GM19468 (cell line): Measurements from ENCODE around the gene PDGFRA.

Experiments used
- ATAC-seq: cut with Tn5 transposase; IDR thresholded peaks from one replicate; pipeline ENCODE4 v1.9.1; 2021; ENCODE audit warnings: mild to moderate bottlenecking, moderate library complexity, moderate number of reproducible peaks; ENCODE audit not compliant: unreplicated experiment; ENCODE audit errors: extremely low read depth

The PDGFRA gene

DNA sequence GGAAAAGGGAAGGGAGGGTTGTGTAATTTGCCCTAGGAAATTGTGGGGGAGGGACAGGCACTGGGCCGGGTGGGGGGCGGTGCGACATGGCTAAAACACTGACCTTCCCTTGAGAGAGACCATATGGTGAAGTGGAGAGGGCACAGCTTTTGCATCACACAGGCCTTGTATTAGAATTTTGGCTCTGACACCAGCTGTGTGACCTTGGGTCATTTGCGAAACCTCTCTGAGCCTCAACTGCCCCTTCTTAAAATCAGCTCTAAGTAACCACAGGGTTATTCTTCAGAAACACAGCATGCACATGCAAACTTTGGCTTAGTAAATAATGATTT is 25.8 kb downstream of the PDGFRA start:
- no peak for ATAC-seq

DNA sequence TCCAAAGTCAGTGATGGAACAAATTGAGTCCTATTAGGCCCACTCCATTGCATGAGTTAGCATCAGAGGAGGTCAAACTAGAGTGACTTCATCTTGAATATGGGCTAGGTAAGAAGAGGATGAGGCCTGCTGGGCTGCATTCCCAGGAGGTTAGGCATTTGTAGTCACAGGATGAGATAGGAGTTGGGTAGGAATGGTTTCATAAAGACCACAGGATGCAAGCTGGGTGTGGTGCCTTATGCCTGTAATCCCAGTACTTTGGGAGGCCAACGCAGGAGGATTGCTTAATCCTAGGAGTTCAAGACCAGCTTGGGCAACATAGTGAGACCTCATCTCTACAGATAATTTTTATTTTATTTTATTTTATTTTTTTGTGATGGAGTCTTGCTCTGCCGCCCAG is 26.8 kb downstream of the PDGFRA start:
- no peak for ATAC-seq

- ATAC-seq = no peak
These were observed 27.7 kb downstream of the PDGFRA start for GRCh38 chr4:54256491-54257486.

DNA sequence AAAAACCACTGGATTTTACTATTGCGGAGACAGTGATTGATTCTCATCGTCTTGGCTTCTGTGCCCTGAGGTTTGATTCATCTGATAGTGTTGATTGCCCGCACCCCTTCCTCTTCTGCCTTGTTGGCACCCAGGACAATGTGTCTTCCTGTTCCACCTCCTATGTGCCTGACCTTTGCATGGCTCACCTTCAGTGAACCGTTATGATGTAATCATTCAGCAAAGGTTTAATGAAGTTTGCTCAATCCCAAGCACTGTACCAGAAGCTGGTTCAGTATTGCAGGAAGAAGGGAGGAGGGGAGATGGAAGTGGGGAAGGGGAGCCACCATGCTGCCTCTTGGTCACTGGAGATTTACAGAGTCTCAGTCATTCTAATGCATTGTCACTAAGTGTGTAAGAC is 36.3 kb downstream of the PDGFRA start:
- ATAC-seq = no peak

- ATAC-seq = no peak
These were observed 39.1 kb downstream of the PDGFRA start for GRCh38 chr4:54268151-54268550.

DNA sequence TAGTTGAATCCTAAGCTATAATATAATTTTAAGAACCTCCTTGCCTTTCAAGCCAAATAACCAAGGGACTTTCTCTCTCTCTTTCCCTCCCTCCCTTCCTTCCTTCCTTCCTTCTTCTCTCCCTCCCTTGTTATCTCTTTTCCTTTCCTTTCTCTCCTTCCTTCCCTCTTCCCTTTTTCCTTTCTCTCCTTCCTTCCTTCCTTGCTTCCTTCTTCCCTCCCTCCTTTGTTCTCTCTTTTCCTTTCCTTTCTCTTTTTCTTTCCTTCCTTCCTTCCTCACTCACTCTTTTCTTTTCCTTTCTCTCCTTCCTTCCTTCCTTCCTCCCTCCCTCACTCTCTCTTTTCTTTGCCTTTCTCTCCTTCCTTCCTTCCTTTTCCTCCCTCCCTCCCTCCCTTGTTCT is 42.4 kb downstream of the PDGFRA start:
- ATAC-seq = no peak

- no peak for ATAC-seq
These were observed 43.0 kb downstream of the PDGFRA start for GRCh38 chr4:54272051-54272450.

DNA sequence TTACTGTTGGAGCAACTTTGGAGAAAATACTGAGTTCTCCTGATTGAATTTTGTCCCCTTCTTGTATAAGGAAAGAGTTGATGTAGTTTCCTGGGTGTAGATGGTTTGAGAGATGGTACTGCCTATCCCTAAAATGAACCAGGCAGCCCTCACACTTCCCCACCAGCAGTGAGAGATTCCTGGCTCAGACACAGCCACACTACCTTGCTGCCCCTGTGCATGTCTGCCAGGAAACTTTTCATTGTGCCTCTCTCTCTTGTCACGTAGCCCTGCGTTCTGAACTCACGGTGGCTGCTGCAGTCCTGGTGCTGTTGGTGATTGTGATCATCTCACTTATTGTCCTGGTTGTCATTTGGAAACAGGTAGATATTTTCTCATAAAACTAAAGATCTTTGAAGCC is 45.2 kb downstream of the PDGFRA start:
- ATAC-seq = no peak

DNA sequence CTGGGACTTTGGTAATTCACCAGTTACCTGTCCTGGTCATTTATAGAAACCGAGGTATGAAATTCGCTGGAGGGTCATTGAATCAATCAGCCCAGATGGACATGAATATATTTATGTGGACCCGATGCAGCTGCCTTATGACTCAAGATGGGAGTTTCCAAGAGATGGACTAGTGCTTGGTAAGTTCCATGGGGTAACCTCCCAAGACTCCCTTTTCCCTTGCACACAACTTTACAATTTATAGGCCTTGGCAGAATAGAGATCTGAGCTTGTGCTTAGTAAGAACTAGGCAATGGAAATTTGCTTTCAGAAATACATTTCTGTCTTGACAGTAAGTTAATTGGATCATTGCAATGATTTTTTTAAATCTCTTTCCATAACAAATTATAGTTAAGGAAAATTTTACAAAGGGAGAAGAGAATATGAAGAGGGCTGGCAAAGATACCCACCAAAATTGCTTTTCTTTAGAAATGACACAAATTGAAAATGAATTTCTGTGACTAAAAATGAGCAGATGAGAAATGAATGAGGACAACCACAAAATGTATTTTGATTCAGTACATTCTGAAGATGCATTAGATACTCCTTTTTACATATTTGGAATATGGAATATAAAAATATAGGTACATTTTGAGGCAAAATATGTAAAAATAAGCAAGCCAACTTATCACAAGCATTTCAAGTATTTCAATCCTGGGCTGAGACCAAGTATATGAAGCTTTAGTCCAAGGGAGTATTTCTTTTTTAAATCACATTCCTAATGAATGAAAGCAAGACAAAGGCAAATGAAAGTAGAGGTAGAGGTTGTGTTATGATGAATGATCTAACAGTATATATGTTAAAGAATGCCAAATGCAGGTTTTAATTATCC is 45.9 kb downstream of the PDGFRA start:
- ATAC-seq = no peak

DNA sequence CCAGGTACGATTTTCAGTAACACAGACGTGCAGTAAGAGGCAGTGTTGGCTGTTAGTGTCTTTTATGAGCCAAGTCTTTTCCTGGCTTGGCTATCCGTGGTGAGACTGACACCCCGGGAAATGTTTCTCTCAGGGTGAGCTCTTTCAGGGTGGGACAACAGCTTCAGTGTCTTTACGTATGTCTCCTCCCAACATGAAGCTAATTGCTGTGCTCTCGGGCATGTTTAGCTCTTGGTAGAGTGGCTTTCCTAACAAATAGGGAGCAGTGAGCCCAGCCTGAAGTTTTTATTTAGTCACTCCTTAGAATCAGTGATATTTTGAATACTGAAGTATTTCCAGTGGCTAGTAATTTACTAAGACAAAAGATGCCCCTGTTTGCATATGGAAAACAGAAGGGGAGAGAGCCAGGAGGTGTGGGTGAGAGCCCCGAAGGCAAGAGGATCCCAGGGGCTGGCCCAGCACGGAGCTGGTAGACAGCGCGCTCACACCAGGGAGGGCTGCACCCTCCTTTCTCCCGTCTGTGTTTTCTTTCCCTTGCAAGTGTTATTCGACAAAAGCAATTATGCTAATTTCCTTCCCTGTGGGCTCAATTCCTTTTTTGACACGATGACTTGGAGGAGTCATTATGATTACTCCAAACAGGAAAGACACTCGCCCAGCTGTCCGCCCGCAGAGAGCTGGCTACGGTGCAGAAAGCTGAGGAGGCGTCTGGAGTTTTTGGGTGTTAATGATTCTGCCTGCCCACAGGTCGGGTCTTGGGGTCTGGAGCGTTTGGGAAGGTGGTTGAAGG is 47.7 kb downstream of the PDGFRA start:
- no peak for ATAC-seq

DNA sequence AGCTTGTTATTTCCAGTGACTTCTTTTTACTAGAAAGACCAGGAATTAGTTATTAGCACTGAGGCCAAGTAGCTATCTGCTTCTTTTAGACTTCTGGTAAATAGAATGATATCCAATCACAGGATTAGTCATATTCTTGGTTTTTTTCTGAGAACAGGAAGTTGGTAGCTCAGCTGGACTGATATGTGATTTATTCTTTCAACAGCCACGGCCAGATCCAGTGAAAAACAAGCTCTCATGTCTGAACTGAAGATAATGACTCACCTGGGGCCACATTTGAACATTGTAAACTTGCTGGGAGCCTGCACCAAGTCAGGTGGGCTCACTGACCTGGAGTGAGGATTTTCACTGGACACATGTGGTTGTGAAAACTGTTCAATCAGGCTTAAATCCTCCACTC is 48.6 kb downstream of the PDGFRA start:
- no peak for ATAC-seq

DNA sequence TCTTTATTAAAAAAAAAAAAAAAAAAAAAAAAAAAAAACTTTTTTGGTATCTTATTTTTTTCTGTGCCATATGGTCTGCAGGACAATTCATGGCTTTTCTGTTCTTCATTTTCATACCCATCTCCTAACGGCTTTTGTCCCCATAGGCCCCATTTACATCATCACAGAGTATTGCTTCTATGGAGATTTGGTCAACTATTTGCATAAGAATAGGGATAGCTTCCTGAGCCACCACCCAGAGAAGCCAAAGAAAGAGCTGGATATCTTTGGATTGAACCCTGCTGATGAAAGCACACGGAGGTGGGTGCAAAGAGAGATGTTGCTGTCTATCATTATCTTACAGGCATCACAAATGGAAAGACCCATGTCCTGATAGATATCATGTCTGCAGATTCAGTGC is 49.1 kb downstream of the PDGFRA start:
- ATAC-seq = no peak

DNA sequence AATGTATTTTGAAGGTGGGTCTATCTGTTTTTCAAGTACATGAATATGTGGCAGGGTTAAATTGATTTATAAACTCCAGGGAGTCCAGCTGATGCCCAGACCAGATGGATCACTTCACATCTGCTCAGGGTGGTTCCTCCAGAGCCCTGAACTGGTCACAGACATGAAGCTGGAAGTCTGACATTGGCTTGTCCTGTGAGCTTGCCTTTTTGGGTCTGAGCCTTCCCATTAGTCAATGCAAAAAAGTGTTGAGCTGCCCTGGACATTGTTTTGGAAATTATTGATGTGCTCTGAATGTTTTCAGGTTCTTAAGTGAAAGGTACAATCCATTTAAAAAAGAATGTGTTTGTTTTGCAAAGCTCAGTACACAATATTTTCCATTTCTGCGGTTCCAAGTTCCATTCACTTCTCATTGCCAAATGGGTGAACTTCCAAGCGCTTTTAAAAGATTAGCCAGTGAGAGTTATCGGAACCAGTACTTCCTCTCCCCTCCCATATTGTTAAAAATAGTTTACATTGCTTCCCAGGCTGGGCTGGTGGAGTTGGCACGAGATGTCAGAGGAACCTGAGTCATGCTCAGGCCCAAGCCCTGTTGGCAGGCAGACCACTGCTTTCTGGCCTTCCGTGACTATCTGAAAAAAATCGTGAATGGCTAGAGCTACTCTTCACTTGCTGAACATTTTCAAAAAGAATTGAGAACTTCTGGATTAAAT is 52.1 kb downstream of the PDGFRA start:
- no peak for ATAC-seq

- ATAC-seq = no peak
These were observed 53.7 kb downstream of the PDGFRA start for GRCh38 chr4:54282837-54283236.

GRCh38 chr4:54289316-54289715 is 60.2 kb downstream of the PDGFRA start:
- ATAC-seq = no peak

DNA sequence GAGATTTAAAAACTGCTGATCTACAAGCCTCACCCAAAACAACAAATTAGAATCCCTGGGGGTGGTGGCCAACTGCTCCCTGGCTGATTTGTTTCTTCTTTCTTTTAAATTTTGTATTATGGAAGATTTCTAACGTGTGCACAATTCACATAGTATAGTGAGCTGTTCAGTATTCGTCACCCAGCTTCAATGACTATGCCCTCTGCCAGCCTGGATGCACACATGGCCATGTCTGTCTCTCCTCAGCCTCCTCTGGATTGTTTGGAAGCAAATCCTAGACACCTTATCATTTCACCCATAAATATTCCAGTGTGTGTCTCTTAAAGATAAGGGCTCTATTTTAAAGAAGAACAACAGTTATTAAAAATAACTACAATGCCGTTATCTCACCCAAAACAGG is 61.9 kb downstream of the PDGFRA start:
- ATAC-seq = no peak

- ATAC-seq = no peak
These were observed 67.6 kb downstream of the PDGFRA start for GRCh38 chr4:54296548-54297203.

DNA sequence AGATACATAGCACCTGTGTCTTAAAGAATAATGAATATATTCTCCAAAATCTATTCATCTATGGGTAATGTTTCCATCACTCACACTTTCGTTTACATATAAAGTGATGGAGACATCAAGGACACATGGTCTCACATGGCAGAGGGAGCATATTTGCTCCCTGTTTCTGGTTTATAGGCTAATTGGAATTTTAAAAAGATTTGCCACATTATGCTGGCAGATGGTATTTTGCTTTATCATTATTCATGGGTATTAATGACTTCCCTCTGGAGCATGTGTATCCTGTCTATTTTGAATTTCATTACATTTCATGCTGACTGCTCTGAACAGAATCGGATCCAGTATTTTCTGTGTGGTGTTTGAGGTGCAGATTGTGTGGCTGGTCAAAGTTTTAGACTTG is 79.0 kb downstream of the PDGFRA start:
- no peak for ATAC-seq
